ENCODE results near the gene IQGAP1.
"Not testable (repeated sequence)": the region's sequence is repeated elsewhere in the genome, so short reads cannot be mapped to it uniquely, and the experiment has no call there.

Gene IQGAP1

DNA sequence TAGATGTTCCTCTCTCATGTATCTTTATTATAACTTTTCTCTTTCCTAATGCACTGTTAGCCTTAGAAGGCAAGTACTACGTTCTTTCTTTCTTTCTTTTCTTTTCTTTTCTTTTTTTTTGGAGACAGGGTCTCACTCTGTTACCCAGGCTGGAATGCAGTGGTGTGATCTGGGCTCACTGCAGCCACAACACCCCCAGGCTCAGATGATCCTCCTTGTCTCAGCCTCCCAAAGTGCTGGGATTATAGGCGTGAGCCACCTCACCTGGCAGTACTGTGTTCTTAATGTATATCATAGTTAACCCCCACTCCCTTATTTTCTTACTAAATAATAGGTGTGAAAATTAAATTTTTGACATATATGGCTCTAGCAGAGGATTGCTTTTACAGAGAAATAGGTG, 23.1 kb downstream of the IQGAP1 start:
- TF ChIP-seq, protein P1, sequence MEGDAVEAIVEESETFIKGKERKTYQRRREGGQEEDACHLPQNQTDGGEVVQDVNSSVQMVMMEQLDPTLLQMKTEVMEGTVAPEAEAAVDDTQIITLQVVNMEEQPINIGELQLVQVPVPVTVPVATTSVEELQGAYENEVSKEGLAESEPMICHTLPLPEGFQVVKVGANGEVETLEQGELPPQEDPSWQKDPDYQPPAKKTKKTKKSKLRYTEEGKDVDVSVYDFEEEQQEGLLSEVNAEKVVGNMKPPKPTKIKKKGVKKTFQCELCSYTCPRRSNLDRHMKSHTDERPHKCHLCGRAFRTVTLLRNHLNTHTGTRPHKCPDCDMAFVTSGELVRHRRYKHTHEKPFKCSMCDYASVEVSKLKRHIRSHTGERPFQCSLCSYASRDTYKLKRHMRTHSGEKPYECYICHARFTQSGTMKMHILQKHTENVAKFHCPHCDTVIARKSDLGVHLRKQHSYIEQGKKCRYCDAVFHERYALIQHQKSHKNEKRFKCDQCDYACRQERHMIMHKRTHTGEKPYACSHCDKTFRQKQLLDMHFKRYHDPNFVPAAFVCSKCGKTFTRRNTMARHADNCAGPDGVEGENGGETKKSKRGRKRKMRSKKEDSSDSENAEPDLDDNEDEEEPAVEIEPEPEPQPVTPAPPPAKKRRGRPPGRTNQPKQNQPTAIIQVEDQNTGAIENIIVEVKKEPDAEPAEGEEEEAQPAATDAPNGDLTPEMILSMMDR (IDR thresholded peaks at IDR 0.05; ENCODE audit: insufficient read depth, low read length, missing control alignments) = no peak
- POLR2A ChIA-PET = no interaction called here
- CTCF ChIA-PET = no interaction called here

DNA sequence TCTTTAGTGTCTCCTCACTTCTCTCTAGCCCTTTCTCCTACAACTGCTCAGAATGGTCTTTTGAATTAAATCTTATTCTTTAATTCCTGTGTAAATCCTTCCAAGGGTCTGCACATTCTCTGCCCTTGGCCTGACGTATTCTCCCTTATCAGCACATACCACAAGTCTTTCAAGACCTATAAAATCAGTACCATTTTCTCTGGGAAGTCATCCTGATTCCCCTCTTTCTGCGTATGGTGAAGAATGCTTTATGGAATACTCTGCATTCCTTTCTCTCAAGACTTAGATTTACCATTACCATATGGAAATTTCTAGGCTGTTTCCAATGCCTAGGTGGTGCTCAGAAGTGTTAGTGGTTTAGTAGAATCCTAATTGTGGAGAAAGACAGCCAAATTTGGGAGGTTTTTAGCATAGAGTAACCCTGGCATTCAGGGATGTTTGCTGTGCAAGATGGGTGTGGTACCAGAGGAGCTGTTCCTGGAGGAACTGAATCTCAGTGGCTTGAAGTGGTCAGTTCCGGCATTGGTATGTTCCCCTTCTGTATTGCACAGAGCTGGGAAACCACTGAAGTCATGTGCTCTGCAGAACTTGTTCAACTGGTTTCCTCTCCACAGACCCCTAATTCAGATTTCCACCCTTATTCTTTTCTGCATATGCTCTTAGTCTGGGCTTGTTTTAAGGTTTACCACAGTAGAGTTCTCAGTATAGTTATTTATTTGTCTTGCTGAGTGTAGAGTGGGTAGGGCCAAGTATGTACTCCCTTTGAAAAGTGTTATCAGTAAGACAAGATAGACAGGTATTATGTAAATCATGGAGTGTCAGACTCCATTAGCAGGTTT, 24.5 kb downstream of the IQGAP1 start:
- POLR2A ChIA-PET = interaction anchor here (1.2 kb wide), 1 partner anchor 11 kb away, joined by 8 read pairs; no protein-coding TSS in a partner anchor
- TF ChIP-seq, protein P1 (IDR thresholded peaks at IDR 0.05; ENCODE audit: insufficient read depth, low read length, missing control alignments) = no peak
- no peak overlapping the region for H3K4me3 ChIP-seq (ENCODE audit: low read depth, low read length)
- CTCF ChIA-PET = interaction anchor here (0.6 to 1.5 kb wide), 4 partner anchors 18 to 310 kb away, joined by 3 to 7 read pairs (median 3); partner anchors contain the start of genes IDH2 and IQGAP1
- peak; percentile 88 for DNase-seq (ENCODE audit: low read depth, low spot score)

More for the DNA sequence above, 23.1 kb downstream of the IQGAP1 start:
- no peak overlapping the region for H3K4me3 ChIP-seq (ENCODE audit: low read depth, low read length)
- no peak for DNase-seq (ENCODE audit: low read depth, low spot score)

DNA sequence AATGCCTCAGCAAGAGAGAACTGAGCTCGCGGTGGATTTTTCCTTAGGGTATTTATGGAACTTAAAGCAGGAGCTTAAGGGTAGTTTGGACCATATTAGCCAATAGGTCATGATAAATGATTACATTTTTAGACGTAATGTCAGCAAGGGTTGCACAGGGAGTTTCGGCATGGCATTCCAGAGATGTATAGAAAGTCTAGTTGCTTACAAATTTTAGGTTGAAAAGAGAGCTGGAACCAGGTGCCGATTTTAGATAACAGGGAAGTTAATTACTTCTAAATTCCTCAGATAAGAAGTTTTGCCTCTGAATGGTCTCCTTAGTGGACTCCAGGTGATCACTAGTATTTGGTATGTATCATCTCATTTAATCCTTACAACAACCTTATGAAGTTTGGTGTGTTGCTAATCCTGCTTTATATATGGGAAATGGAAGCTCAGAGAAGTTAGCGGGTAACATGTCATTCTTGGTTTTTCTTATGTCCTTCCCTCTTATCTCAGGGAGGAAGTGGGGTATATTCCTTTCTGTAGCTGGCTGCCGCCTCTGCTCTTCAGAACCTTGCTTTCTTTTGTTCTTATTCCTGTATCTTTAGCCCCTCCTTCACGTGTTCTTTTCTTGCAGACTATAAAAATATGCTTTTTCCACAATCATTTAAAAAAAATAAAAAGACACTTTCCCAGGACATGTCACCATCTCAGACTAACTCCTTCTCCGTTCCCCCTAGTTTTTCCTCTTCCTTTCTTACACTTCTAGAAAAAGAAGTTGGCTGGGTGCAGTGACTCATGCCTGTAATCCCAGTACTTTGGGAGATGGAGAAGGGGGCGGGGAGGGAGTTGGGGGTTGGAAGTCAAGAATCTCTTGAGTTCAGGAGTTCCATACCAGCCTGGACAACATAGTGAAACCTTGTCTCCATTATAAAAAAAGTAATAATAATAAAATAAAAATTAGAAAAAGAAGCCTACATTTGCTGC, 25.7 kb downstream of the IQGAP1 start:
- ChIA-PET CTCF (interaction anchor here (1.0 to 1.5 kb wide), 3 partner anchors 11 to 69 kb away, joined by 3 to 7 read pairs (median 5); partner anchors contain the start of gene IQGAP1), POLR2A (interaction anchor here (1.2 to 1.7 kb wide), 3 partner anchors 11 to 26 kb away, joined by 3 to 8 read pairs (median 6); partner anchors contain the start of gene IQGAP1)
- H3K4me3 ChIP-seq (ENCODE audit: low read depth, low read length) = no peak overlapping the region
- TF ChIP-seq, protein P1 (IDR thresholded peaks at IDR 0.05; ENCODE audit: insufficient read depth, low read length, missing control alignments) = no peak
- no peak for DNase-seq (ENCODE audit: low read depth, low spot score)

DNA sequence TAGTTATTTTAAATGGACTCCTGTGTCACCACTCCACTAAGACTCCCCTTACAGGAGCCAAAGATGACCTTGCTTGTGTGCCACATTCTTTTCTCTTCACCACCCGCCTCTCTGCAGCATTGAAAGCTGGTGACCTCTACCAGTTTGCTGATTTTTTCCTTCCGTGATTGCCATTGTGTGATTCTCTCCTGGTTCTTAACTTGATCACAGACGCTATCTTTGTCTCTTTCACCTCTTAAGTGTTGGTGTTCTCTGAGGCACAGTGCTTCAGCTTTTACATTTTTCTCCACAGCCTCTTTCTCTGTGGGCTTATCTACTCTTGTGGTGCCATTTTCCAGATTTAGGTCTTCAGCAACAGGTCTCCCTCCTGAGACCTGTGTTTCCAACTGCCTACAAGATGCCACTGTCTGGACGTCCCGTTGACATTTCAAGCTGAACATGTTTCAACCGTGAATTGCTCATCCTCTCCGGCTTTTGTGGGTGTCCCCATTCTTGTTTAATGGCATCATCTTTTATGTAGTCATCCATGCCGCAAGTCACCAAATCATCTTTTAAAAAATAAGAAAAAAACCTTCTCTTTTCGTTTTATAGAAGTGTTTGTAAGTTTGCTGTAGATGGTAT, 26.5 kb downstream of the IQGAP1 start:
- DNase-seq (ENCODE audit: low read depth, low spot score) = peak; percentile 78
- TF ChIP-seq, protein P1 (IDR thresholded peaks at IDR 0.05; ENCODE audit: insufficient read depth, low read length, missing control alignments) = no peak
- POLR2A ChIA-PET = interaction anchor here (1.2 to 1.7 kb wide), 2 partner anchors 12 to 27 kb away, joined by 3 to 6 read pairs; partner anchors contain the start of gene IQGAP1
- peak overlapping the region; percentile 31 for H3K4me3 ChIP-seq (ENCODE audit: low read depth, low read length)
- CTCF ChIA-PET = interaction anchor here (1.3 kb wide), 1 partner anchor 68 kb away, joined by 3 read pairs; no protein-coding TSS in a partner anchor

DNA sequence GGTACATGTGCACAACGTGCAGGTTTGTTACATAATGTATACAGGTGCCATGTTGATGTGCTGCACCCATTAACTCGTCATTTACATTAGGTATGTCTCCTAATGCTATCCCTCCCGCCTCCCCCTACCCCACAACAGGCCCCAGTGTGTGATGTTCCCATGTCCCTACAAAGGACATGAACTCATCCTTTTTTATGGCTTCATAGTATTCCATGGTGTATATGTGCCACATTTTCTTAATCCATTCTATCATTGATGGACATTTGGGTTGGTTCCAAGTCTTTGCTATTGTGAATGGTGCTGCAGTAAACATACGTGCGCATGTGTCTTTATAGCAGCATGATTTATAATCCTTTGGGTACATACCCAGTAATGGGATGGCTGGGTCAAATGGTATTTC, 28.0 kb downstream of the IQGAP1 start:
- H3K4me3 ChIP-seq (ENCODE audit: low read depth, low read length); CTCF ChIA-PET; DNase-seq (ENCODE audit: low read depth, low spot score): not testable (repeated sequence)
- POLR2A ChIA-PET = interaction anchor here (1.7 kb wide), 1 partner anchor 14 kb away, joined by 6 read pairs; no protein-coding TSS in a partner anchor

DNA sequence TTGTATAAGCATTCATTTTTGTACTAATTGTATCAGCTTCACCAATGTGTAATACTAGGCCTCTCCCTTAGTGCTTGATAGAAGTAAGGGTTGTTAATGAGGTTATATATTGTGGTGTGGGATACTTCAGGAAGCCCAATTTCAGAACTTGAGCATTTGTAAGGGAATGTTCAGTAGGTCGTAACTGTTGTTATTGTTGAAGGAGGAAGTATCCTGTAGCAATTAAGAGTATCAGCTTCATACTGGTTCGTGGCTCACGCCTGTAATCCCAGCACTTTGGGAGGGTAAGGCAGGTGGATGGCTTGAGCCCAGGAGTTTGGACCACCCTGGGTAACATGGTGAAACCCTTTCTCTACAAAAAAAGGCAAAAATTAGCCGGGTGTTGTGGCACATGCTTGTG, 30.6 kb downstream of the IQGAP1 start:
- DNase-seq (ENCODE audit: low read depth, low spot score) = no peak
- TF ChIP-seq, protein P1 (IDR thresholded peaks at IDR 0.05; ENCODE audit: insufficient read depth, low read length, missing control alignments) = no peak
- no peak overlapping the region for H3K4me3 ChIP-seq (ENCODE audit: low read depth, low read length)
- ChIA-PET CTCF (interaction anchor here (0.7 to 1.7 kb wide), 4 partner anchors 13 to 99 kb away, joined by 3 to 8 read pairs (median 4); no protein-coding TSS in a partner anchor), POLR2A (no interaction called here)

Data from AG04449 (cell line).